Neuronal stem cell (in vitro differentiated cells): Measurements from ENCODE around the gene LILRA6.
"Not testable (repeated sequence)": the region's sequence is repeated elsewhere in the genome, so short reads cannot be mapped to it uniquely, and the experiment has no call there.

Experiments
- DNase-seq: peaks from one replicate; pipeline ENCODE4 v3.0.0-alpha.2; 2013; ENCODE audit warnings: low spot score
- H2AFZ ChIP-seq: one replicate; pipeline ENCODE4 v1.6.1; 2013; ENCODE audit warnings: mild to moderate bottlenecking, low read length, inconsistent platforms
- H2AK5ac ChIP-seq: 2 replicates; pipeline ENCODE4 v1.6.1; 2013; ENCODE audit warnings: low read depth, mild to moderate bottlenecking, inconsistent platforms, low read length, moderate library complexity, mixed read lengths
- H2BK120ac ChIP-seq: 2 replicates; pipeline ENCODE4 v1.6.1; 2013; ENCODE audit warnings: low read depth, mild to moderate bottlenecking, inconsistent platforms, low read length, moderate library complexity, mixed read lengths
- H2BK12ac ChIP-seq: one replicate; pipeline ENCODE4 v1.6.1; 2013; ENCODE audit warnings: low read length, inconsistent platforms
- H2BK15ac ChIP-seq: 2 replicates; pipeline ENCODE4 v1.6.1; 2013; ENCODE audit warnings: mild to moderate bottlenecking, low read length, inconsistent platforms, mixed read lengths
- H2BK5ac ChIP-seq: one replicate; pipeline ENCODE4 v1.6.1; 2013; ENCODE audit warnings: inconsistent platforms, mild to moderate bottlenecking, low read length, moderate library complexity
- H3K14ac ChIP-seq: one replicate; pipeline ENCODE4 v1.6.1; 2013; ENCODE audit warnings: low read length, inconsistent platforms
- H3K18ac ChIP-seq: 2 replicates; pipeline ENCODE4 v1.6.1; 2013; ENCODE audit warnings: low read length, inconsistent platforms
- H3K23ac ChIP-seq: 2 replicates; pipeline ENCODE4 v1.6.1; 2013; ENCODE audit warnings: low read depth, mild to moderate bottlenecking, mixed read lengths, low read length, inconsistent platforms; ENCODE audit not compliant: poor library complexity
- H3K27ac ChIP-seq: replicated peaks from 3 replicates; pipeline ENCODE4 v1.5.1; 2013; ENCODE audit warnings: low read length, inconsistent platforms
- H3K27me3 ChIP-seq, 3 experiments: 2 replicates each; pipeline ENCODE4 v1.6.1; 2013; ENCODE audit warnings: low read length in 3 of 3, mild to moderate bottlenecking in 2 of 3, inconsistent platforms in 1 of 3, low read depth in 1 of 3, mixed read lengths in 1 of 3, moderate library complexity in 1 of 3; ENCODE audit not compliant: control insufficient read depth in 3 of 3, insufficient read depth in 3 of 3
- H3K36me3 ChIP-seq, 2 donors: replicated peaks in 1 of 2; 2 replicates each; pipeline ENCODE4 v1.6.1; 2013; ENCODE audit warnings: low read length in 2 of 2; ENCODE audit not compliant: control insufficient read depth in 2 of 2, insufficient read depth in 2 of 2
- H3K4ac ChIP-seq: 2 replicates; pipeline ENCODE4 v1.6.1; 2013; ENCODE audit warnings: inconsistent platforms, mild to moderate bottlenecking, low read length, moderate library complexity
- H3K4me1 ChIP-seq, 2 donors: 1 replicate in 1 of 2; 2 replicates in 1 of 2; pipeline ENCODE4 v1.6.1; 2013; ENCODE audit warnings: low read length in 2 of 2, low read depth in 1 of 2; ENCODE audit not compliant: control insufficient read depth in 2 of 2, insufficient read depth in 1 of 2
- H3K4me2 ChIP-seq: one replicate; pipeline ENCODE4 v1.6.1; 2013; ENCODE audit warnings: mild to moderate bottlenecking, low read length, inconsistent platforms; ENCODE audit not compliant: insufficient read depth, poor library complexity, severe bottlenecking
- H3K4me3 ChIP-seq, 2 donors: 2 replicates each; pipeline ENCODE4 v1.5.1; 2013; ENCODE audit warnings: low read length in 2 of 2, mild to moderate bottlenecking in 2 of 2, inconsistent platforms in 1 of 2, moderate library complexity in 1 of 2
- H3K79me1 ChIP-seq: one replicate; pipeline ENCODE4 v1.6.1; 2013; ENCODE audit warnings: low read depth, mild to moderate bottlenecking, inconsistent platforms, low read length, moderate library complexity
- H3K9ac ChIP-seq: one replicate; pipeline ENCODE4 v1.6.1; 2013; ENCODE audit warnings: mild to moderate bottlenecking, low read depth, low read length, inconsistent platforms; ENCODE audit not compliant: poor library complexity
- H3K9me3 ChIP-seq, 2 donors: replicated peaks in 1 of 2; 2 replicates each; pipeline versions ENCODE3 to v1.6.1; 2013; ENCODE audit warnings: low read length in 2 of 2, mild to moderate bottlenecking in 2 of 2, inconsistent platforms in 1 of 2, low read depth in 1 of 2, mixed read lengths in 1 of 2, moderate library complexity in 1 of 2; ENCODE audit not compliant: control insufficient read depth in 2 of 2, insufficient read depth in 1 of 2
- H4K8ac ChIP-seq: one replicate; pipeline ENCODE4 v1.6.1; 2013; ENCODE audit warnings: low read depth, mild to moderate bottlenecking, inconsistent platforms, low read length, moderate library complexity
- H4K91ac ChIP-seq: one replicate; pipeline ENCODE4 v1.6.1; 2013; ENCODE audit warnings: low read length, low read depth, mild to moderate bottlenecking, inconsistent platforms; ENCODE audit not compliant: poor library complexity
- WGBS, 2 donors: extraction: QIAGEN DNeasy Blood & Tissue Kit; methylation state at CpG; one replicate each; pipeline ENCODE4 v1.1.7; 2013; ENCODE audit warnings: missing lambda C conversion rate in 2 of 2, mixed read lengths in 1 of 2; ENCODE audit not compliant: insufficient read length in 2 of 2, insufficient replicate concordance in 1 of 2; ENCODE audit errors: extremely low coverage in 2 of 2; 5-methylcytosine and 5-hydroxymethylcytosine counted together

Gene LILRA6

DNA sequence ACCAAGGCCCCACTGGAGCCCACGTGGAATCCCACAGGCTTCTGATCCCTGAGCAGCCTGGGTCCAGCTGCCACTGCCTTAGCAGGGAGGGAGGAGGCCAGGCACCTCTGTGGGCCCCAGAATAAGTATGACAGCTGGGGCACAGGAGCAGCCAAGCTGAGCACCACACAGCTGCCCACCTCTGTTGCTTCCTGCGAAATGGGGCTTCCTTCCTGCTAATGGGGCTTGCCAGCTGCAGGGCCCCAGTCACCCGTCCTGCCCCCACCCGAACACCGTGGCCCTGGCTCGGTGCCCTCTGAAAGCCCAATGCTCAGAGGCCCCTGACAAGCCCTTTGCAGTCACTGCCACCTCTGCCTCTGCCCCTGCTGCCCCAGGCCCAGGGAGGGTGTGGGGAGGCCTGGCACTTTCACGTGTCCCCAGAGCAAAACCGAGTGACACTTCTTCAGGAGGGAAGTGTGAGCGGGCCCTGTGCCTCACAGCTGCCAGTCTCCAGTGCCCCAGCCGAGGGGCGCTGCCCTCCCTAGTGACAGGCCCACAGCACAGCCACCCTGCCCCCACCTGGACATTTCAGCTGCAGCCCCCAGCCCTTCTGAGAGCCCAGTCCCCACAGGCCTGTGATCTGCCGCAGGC lies 43.0 kb upstream of the LILRA6 start:
- H4K91ac ChIP-seq, H2BK12ac ChIP-seq, H3K9ac ChIP-seq, H3K23ac ChIP-seq, H2AFZ ChIP-seq, H3K36me3 ChIP-seq, H3K4me1 ChIP-seq, H3K27ac ChIP-seq, H3K79me1 ChIP-seq, H2BK120ac ChIP-seq, H3K18ac ChIP-seq, H3K4me2 ChIP-seq, DNase-seq, H2BK5ac ChIP-seq, H3K4me3 ChIP-seq, H3K4ac ChIP-seq, H2BK15ac ChIP-seq, H4K8ac ChIP-seq, H3K14ac ChIP-seq, H3K9me3 ChIP-seq, H2AK5ac ChIP-seq: not testable (repeated sequence)
- no CpG with 5 or more reads among the region's 12 CpGs for WGBS, 2 donors
- peaks cover 0 to 21% (median 0%) of the 10 kb centered on the region in 3 experiments for H3K27me3 ChIP-seq

DNA sequence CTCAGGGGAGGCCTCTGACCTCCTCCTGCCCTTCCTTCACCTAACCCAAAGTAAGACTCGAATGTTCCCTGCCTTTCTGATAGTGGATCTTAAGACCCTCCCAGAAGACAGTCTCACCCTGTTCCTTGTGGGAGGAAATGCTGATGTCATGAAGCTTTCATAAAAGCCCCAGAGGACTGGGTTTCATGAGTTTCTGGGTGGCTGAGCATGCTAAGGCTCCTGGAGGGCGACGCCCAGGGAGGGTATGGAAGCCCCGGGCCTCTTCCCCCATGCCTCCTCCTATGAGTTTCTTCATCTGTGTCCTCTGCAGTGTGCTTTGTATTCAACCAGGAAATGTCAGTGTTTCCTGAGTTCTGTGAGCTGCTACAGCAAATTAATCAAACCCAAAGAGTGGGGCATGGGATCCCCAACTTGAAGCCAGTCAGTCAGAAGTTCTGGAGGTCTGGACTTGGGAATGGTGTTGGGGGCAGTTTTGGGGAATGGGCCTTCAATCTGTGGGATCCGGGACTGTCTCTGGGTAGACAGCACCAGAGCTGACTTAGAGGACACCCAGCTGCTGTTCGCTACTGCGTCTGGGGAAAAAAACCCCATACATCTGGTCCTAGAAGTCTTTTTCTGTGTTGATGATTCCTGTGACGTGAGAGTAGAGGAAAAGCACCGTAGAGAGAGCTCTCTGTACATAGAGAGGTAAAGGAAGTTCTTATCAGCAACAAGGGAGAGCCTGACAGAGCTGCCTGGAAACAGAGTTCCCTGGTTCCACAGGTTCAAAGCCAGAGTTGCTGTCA lies 40.3 kb upstream of the LILRA6 start:
- Histone ChIP-seq H3K23ac (no peak overlapping the region), H2AK5ac (no peak overlapping the region), H3K4me2 (no peak overlapping the region), H3K9me3 (no peaks in the 10 kb centered on the region), H3K36me3 (no peaks in the 10 kb centered on the region), H3K27me3 (peaks cover 0 to 20% (median 0%) of the 10 kb centered on the region in 3 experiments), H3K4me3 (no peak overlapping the region), H4K91ac (no peak overlapping the region), H3K9ac (no peak overlapping the region), H3K27ac (no peak overlapping the region), H2BK120ac (no peak overlapping the region), H2BK15ac (no peak overlapping the region), H3K14ac (no peak overlapping the region), H3K18ac (no peak overlapping the region), H4K8ac (no peak overlapping the region), H3K4ac (no peak overlapping the region), H3K79me1 (no peaks in the 10 kb centered on the region), H2BK12ac (no peak overlapping the region), H2AFZ (no peak overlapping the region), H3K4me1 (no peaks in the 10 kb centered on the region), H2BK5ac (no peak overlapping the region)
- WGBS, 2 donors = no CpG with 5 or more reads among the region's 9 CpGs
- no peak for DNase-seq

DNA sequence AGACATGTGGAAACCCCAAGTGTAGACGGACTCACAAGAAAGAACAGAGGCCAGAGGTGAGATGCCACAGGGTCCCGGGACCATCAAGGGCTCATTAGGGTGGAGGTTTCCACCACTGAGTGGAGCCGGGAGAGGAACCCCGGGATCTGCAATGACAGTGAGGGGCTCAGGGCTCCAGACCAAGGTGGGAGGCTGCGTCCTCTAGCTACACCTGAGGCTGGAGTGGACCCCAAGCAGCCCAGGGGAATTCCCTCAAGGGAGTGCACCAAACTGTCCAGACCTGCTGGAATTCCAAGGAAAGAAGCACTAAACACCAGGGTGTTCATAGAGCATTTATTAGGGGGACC lies 39.1 kb upstream of the LILRA6 start:
- WGBS, 2 donors = no CpG with 5 or more reads among the region's 5 CpGs
- not testable (repeated sequence) for H3K4me1 ChIP-seq, H3K4me3 ChIP-seq, H3K4ac ChIP-seq, H3K14ac ChIP-seq, H2AK5ac ChIP-seq, H4K8ac ChIP-seq, H4K91ac ChIP-seq, H3K23ac ChIP-seq, H3K79me1 ChIP-seq, H2BK120ac ChIP-seq, H2AFZ ChIP-seq, H3K36me3 ChIP-seq, H3K4me2 ChIP-seq, H2BK15ac ChIP-seq, H3K27ac ChIP-seq, H2BK12ac ChIP-seq, H3K9ac ChIP-seq, H3K9me3 ChIP-seq, H3K18ac ChIP-seq, DNase-seq, H2BK5ac ChIP-seq
- H3K27me3 ChIP-seq = peaks cover 0 to 11% (median 0%) of the 10 kb centered on the region in 3 experiments

DNA sequence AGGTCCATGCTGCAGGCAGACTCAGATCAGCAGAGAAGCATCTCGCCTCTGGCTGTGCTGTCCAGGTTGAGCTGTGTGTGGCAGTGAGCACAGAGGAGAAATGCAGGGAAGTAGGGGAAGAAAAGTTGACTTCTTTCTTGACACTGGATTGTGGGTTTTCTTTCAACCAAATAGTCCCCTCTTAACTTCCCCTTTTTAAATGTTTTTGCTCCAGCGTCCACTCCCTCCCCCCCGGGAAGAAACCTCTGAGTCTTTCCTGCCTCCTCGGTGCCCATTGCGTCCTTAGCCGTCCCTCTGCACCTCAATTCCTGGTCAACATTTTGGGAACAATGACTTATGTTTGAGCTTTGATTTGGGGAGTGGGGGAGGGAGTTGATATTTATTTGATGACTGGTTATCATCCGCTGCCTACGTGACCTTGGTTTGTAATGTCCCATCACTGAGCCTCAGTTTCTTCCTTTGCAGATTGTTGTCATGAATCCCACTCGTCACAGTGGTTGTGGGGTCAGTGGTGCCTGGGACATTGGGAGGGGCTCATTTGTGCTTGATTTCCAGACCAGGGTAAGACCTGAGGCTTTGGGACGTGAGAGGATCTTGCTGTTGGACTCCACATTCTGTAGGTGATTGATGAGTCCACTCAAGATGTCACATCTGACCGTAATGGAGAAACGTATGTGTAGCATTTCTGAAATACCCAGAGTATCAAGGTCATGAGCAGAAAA lies 38.6 kb upstream of the LILRA6 start, which contains the start of gene LILRB2:
Gene LILRB2 (minus strand): TSS at position 104 of the 722 bp plus-strand sequence. CDS start 614 bp downstream, outside the sequence.
- Histone ChIP-seq H2AK5ac (no peak within 1 kb of the TSS), H3K14ac (no peak within 1 kb of the TSS), H3K27ac (no peak within 1 kb of the TSS), H2AFZ (no peak within 1 kb of the TSS), H3K18ac (no peak within 1 kb of the TSS), H3K23ac (no peak within 1 kb of the TSS), H3K4me3 (no peak within 1 kb of the TSS), H4K91ac (no peak within 1 kb of the TSS), H3K27me3 (peaks cover 0 to 10% (median 0%) of the 10 kb centered on the region in 3 experiments), H3K36me3 (no peaks in the 10 kb centered on the region), H3K9me3 (no peaks in the 10 kb centered on the region), H3K4me1 (no peaks in the 10 kb centered on the region), H2BK12ac (no peak within 1 kb of the TSS), H3K4me2 (no peak within 1 kb of the TSS), H4K8ac (no peak within 1 kb of the TSS), H3K9ac (no peak within 1 kb of the TSS), H3K4ac (no peak within 1 kb of the TSS), H3K79me1 (no peaks in the 10 kb centered on the region), H2BK5ac (no peak within 1 kb of the TSS), H2BK120ac (no peak within 1 kb of the TSS), H2BK15ac (no peak within 1 kb of the TSS)
- DNase-seq = no peak
- no CpG with 5 or more reads among the region's 12 CpGs for WGBS, 2 donors
